Measurements from ENCODE around the gene AQP3.

Gene AQP3

GRCh38 chr9:33471361-33471760 is 24.0 kb upstream of the AQP3 start:
- Histone ChIP-seq H3K27ac (ENCODE audit: low read depth, low read length) (no peak overlapping the region), H3K9ac (ENCODE audit: low read length) (no peak overlapping the region), H3K4me1 (ENCODE audit: control insufficient read depth, insufficient read depth, low read length) (peaks cover 7% of the 10 kb centered on the region), H3K27me3 (ENCODE audit: control insufficient read depth, insufficient read depth, low read length) (no peaks in the 10 kb centered on the region), H3K36me3 (ENCODE audit: control insufficient read depth, insufficient read depth, low read length) (peaks cover 40% of the 10 kb centered on the region), H3K4me3 (ENCODE audit: low read length) (no peak overlapping the region)

GRCh38 chr9:33469891-33470290 is 22.5 kb upstream of the AQP3 start:
- Histone ChIP-seq H3K9ac (ENCODE audit: low read length) (no peak overlapping the region), H3K27ac (ENCODE audit: low read depth, low read length) (no peak overlapping the region), H3K36me3 (ENCODE audit: control insufficient read depth, insufficient read depth, low read length) (peaks cover 53% of the 10 kb centered on the region), H3K4me1 (ENCODE audit: control insufficient read depth, insufficient read depth, low read length) (peaks cover 7% of the 10 kb centered on the region), H3K27me3 (ENCODE audit: control insufficient read depth, insufficient read depth, low read length) (no peaks in the 10 kb centered on the region), H3K4me3 (ENCODE audit: low read length) (no peak overlapping the region)

- Histone ChIP-seq H3K36me3 (ENCODE audit: control insufficient read depth, insufficient read depth, low read length) (peaks cover 60% of the 10 kb centered on the region), H3K4me1 (ENCODE audit: control insufficient read depth, insufficient read depth, low read length) (peaks cover 7% of the 10 kb centered on the region), H3K9ac (ENCODE audit: low read length) (no peak overlapping the region)
Observed at GRCh38 chr9:33468797-33469621, 21.6 kb upstream of the AQP3 start.

GRCh38 chr9:33468215-33468730 is 20.9 kb upstream of the AQP3 start:
- Histone ChIP-seq H3K27me3 (ENCODE audit: control insufficient read depth, insufficient read depth, low read length) (no peaks in the 10 kb centered on the region), H3K4me3 (ENCODE audit: low read length) (no peak overlapping the region), H3K27ac (ENCODE audit: low read depth, low read length) (no peak overlapping the region), H3K4me1 (ENCODE audit: control insufficient read depth, insufficient read depth, low read length) (peaks cover 6% of the 10 kb centered on the region), H3K9ac (ENCODE audit: low read length) (no peak overlapping the region), H3K36me3 (ENCODE audit: control insufficient read depth, insufficient read depth, low read length) (peaks cover 63% of the 10 kb centered on the region)

More at GRCh38 chr9:33468797-33469621, 21.6 kb upstream of the AQP3 start:
- no peak overlapping the region for H3K4me3 ChIP-seq (ENCODE audit: low read length)
- no peak overlapping the region for H3K27ac ChIP-seq (ENCODE audit: low read depth, low read length)
- no peaks in the 10 kb centered on the region for H3K27me3 ChIP-seq (ENCODE audit: control insufficient read depth, insufficient read depth, low read length)

- Histone ChIP-seq H3K27ac (ENCODE audit: low read depth, low read length) (no peak overlapping the region), H3K4me3 (ENCODE audit: low read length) (no peak overlapping the region), H3K9ac (ENCODE audit: low read length) (no peak overlapping the region), H3K36me3 (ENCODE audit: control insufficient read depth, insufficient read depth, low read length) (peaks cover 71% of the 10 kb centered on the region), H3K27me3 (ENCODE audit: control insufficient read depth, insufficient read depth, low read length) (no peaks in the 10 kb centered on the region), H3K4me1 (ENCODE audit: control insufficient read depth, insufficient read depth, low read length) (peaks cover under 1% of the 10 kb centered on the region)
Observed at GRCh38 chr9:33467526-33467925, 20.1 kb upstream of the AQP3 start.

- Histone ChIP-seq H3K27ac (ENCODE audit: low read depth, low read length) (no peak overlapping the region), H3K4me1 (ENCODE audit: control insufficient read depth, insufficient read depth, low read length) (no peaks in the 10 kb centered on the region), H3K36me3 (ENCODE audit: control insufficient read depth, insufficient read depth, low read length) (peaks cover 74% of the 10 kb centered on the region), H3K27me3 (ENCODE audit: control insufficient read depth, insufficient read depth, low read length) (no peaks in the 10 kb centered on the region), H3K9ac (ENCODE audit: low read length) (no peak overlapping the region), H3K4me3 (ENCODE audit: low read length) (no peak overlapping the region)
Observed at GRCh38 chr9:33466565-33467495, 19.4 kb upstream of the AQP3 start.

GRCh38 chr9:33465596-33466564 is 18.5 kb upstream of the AQP3 start:
- H3K4me3 ChIP-seq (ENCODE audit: low read length), result no peak overlapping the region
- H3K36me3 ChIP-seq (ENCODE audit: control insufficient read depth, insufficient read depth, low read length), result peaks cover 75% of the 10 kb centered on the region
- no peaks in the 10 kb centered on the region for H3K4me1 ChIP-seq (ENCODE audit: control insufficient read depth, insufficient read depth, low read length)
- no peak overlapping the region for H3K9ac ChIP-seq (ENCODE audit: low read length)
- H3K27ac ChIP-seq (ENCODE audit: low read depth, low read length), result no peak overlapping the region
- H3K27me3 ChIP-seq (ENCODE audit: control insufficient read depth, insufficient read depth, low read length), result no peaks in the 10 kb centered on the region

GRCh38 chr9:33465096-33465495 is 17.7 kb upstream of the AQP3 start:
- H3K9ac ChIP-seq (ENCODE audit: low read length), result no peak overlapping the region
- no peak overlapping the region for H3K27ac ChIP-seq (ENCODE audit: low read depth, low read length)
- H3K36me3 ChIP-seq (ENCODE audit: control insufficient read depth, insufficient read depth, low read length), result peaks cover 74% of the 10 kb centered on the region
- H3K27me3 ChIP-seq (ENCODE audit: control insufficient read depth, insufficient read depth, low read length), result no peaks in the 10 kb centered on the region
- no peaks in the 10 kb centered on the region for H3K4me1 ChIP-seq (ENCODE audit: control insufficient read depth, insufficient read depth, low read length)
- H3K4me3 ChIP-seq (ENCODE audit: low read length), result no peak overlapping the region

GRCh38 chr9:33464045-33464636 is 16.7 kb upstream of the AQP3 start:
- Histone ChIP-seq H3K4me1 (ENCODE audit: control insufficient read depth, insufficient read depth, low read length) (no peaks in the 10 kb centered on the region), H3K27ac (ENCODE audit: low read depth, low read length) (no peak overlapping the region), H3K27me3 (ENCODE audit: control insufficient read depth, insufficient read depth, low read length) (no peaks in the 10 kb centered on the region), H3K36me3 (ENCODE audit: control insufficient read depth, insufficient read depth, low read length) (peaks cover 65% of the 10 kb centered on the region), H3K9ac (ENCODE audit: low read length) (no peak overlapping the region), H3K4me3 (ENCODE audit: low read length) (no peak overlapping the region)

- Histone ChIP-seq H3K36me3 (ENCODE audit: control insufficient read depth, insufficient read depth, low read length) (peaks cover 55% of the 10 kb centered on the region), H3K4me1 (ENCODE audit: control insufficient read depth, insufficient read depth, low read length) (no peaks in the 10 kb centered on the region), H3K4me3 (ENCODE audit: low read length) (no peak overlapping the region), H3K27me3 (ENCODE audit: control insufficient read depth, insufficient read depth, low read length) (no peaks in the 10 kb centered on the region), H3K27ac (ENCODE audit: low read depth, low read length) (no peak overlapping the region), H3K9ac (ENCODE audit: low read length) (no peak overlapping the region)
Observed at GRCh38 chr9:33463151-33463550, 15.8 kb upstream of the AQP3 start.

GRCh38 chr9:33461492-33461891 is 14.1 kb upstream of the AQP3 start:
- Histone ChIP-seq H3K4me1 (ENCODE audit: control insufficient read depth, insufficient read depth, low read length) (no peaks in the 10 kb centered on the region), H3K36me3 (ENCODE audit: control insufficient read depth, insufficient read depth, low read length) (peaks cover 40% of the 10 kb centered on the region), H3K27ac (ENCODE audit: low read depth, low read length) (no peak overlapping the region), H3K9ac (ENCODE audit: low read length) (no peak overlapping the region), H3K4me3 (ENCODE audit: low read length) (no peak overlapping the region), H3K27me3 (ENCODE audit: control insufficient read depth, insufficient read depth, low read length) (no peaks in the 10 kb centered on the region)
